ENCODE measurements around the gene UBA3. TPM values are rescaled to one million over a fixed set of nuclear protein-coding genes. Genes with fewer than 3 reads are reported as not detected.

UBA3 gene
- total RNA-seq, 6 donors from 2014 or later = 36.8 to 71.9 (median 50.5) TPM

- no peak for TF ChIP-seq POLR2A (IDR thresholded peaks at IDR 0.05)
- no peak for TF ChIP-seq POLR2AphosphoS5 (IDR thresholded peaks at IDR 0.05)
- no peak for TF ChIP-seq EP300 (IDR thresholded peaks at IDR 0.05)
- no peak for TF ChIP-seq CTCF (IDR thresholded peaks at IDR 0.05)
- Histone ChIP-seq H3K9me3 (no peaks in the 10 kb centered on the region), H3K27me3 (no peaks in the 10 kb centered on the region), H3K36me3 (peaks cover 0 to 13% (median 0%) of the 10 kb centered on the region in 4 donors), H3K4me1 (peaks cover 7 to 29% (median 18%) of the 10 kb centered on the region in 4 donors), H3K27ac (peak overlapping the region in 1 of 4 donors; percentile 58), H3K4me3 (no peak overlapping the region)
- WGBS, 2 donors = 86 to 88% methylated on average over 4 of the region's 4 CpGs
- DNase-seq (no peak), ATAC-seq (ENCODE audit: low FRiP score in 2 of 2) (no peak)
These were observed 64.1 kb downstream of the UBA3 start for GRCh38 chr3:69016102-69016501.

GRCh38 chr3:69014022-69014580 lies 66.1 kb downstream of the UBA3 start:
- Histone ChIP-seq H3K27ac (peak overlapping the region; percentile 95 to 100 (median 98)), H3K4me3 (peak overlapping the region; percentile 72 to 83 (median 78)), H3K4me1 (peaks cover 9 to 38% (median 30%) of the 10 kb centered on the region in 4 donors), H3K36me3 (peaks cover 0 to 24% (median 2%) of the 10 kb centered on the region in 4 donors), H3K27me3 (no peaks in the 10 kb centered on the region), H3K9me3 (no peaks in the 10 kb centered on the region)
- ATAC-seq (ENCODE audit: low FRiP score in 2 of 2) (no peak), DNase-seq (no peak)
- 13 to 34% methylated on average over 5 to 11 of the region's 11 CpGs for WGBS, 2 donors
- TF ChIP-seq POLR2AphosphoS5 (IDR thresholded peaks at IDR 0.05) (no peak), POLR2A (IDR thresholded peaks at IDR 0.05) (no peak), CTCF (IDR thresholded peaks at IDR 0.05) (no peak), EP300 (IDR thresholded peaks at IDR 0.05) (no peak)

- peaks cover 12 to 43% (median 32%) of the 10 kb centered on the region in 4 donors for H3K4me1 ChIP-seq
- peak; percentile 94 to 96 for ATAC-seq (ENCODE audit: low FRiP score in 2 of 2)
- peak within 1 kb of the TSS; percentile 95 to 100 (median 98) for H3K27ac ChIP-seq
- peaks cover 0 to 24% (median 2%) of the 10 kb centered on the region in 4 donors for H3K36me3 ChIP-seq
- 0% methylated on average over 7 to 28 of the region's 96 CpGs for WGBS, 2 donors
- peak within 1 kb of the TSS; percentile 72 to 83 (median 78) for H3K4me3 ChIP-seq
- H3K9me3 ChIP-seq = no peaks in the 10 kb centered on the region
- TF ChIP-seq POLR2AphosphoS5 (IDR thresholded peaks at IDR 0.05) (peak; percentile 68 to 75), POLR2A (IDR thresholded peaks at IDR 0.05) (peak in 2 of 4 donors; percentile 76 to 82), EP300 (IDR thresholded peaks at IDR 0.05) (peak in 1 of 4 donors; percentile 2), CTCF (IDR thresholded peaks at IDR 0.05) (peak; percentile 25 to 79 (median 74))
- DNase-seq = peak; percentile 91 to 98
- no peaks in the 10 kb centered on the region for H3K27me3 ChIP-seq
These were observed 66.7 kb downstream of the UBA3 start, which contains the start of gene EOGT for GRCh38 chr3:69013253-69014021. Gene EOGT, minus strand, starts transcription at chr3:69013684. Its CDS starts 3,838 bp downstream, at chr3:69009846.

GRCh38 chr3:69012800-69013252 lies 67.3 kb downstream of the UBA3 start:
- Histone ChIP-seq H3K27ac (peak overlapping the region; percentile 95 to 100 (median 98)), H3K36me3 (peaks cover 0 to 26% (median 3%) of the 10 kb centered on the region in 4 donors), H3K4me3 (peak overlapping the region; percentile 72 to 83 (median 78)), H3K27me3 (no peaks in the 10 kb centered on the region), H3K9me3 (no peaks in the 10 kb centered on the region), H3K4me1 (peaks cover 16 to 43% (median 32%) of the 10 kb centered on the region in 4 donors)
- TF ChIP-seq EP300 (IDR thresholded peaks at IDR 0.05) (no peak), POLR2AphosphoS5 (IDR thresholded peaks at IDR 0.05) (peak in 1 of 2 donors; percentile 39), POLR2A (IDR thresholded peaks at IDR 0.05) (no peak), CTCF (IDR thresholded peaks at IDR 0.05) (peak in 2 of 6 experiments; percentile 7 to 31)
- ATAC-seq (ENCODE audit: low FRiP score in 2 of 2) (peak; percentile 71 to 83), DNase-seq (peak in 1 of 2 donors; percentile 53)
- WGBS, 2 donors = 4 to 10% methylated on average over 10 to 15 of the region's 36 CpGs
